Esophagus squamous epithelium (tissue), 4 donors: ENCODE results near the gene LDB2.

Experiments used
- CTCF ChIP-seq, 6 experiments: fragments of 450-650 bp in 4 of 6; fragments of 200-600 bp in 2 of 6; sonication (generic) in 2 of 6; IDR thresholded peaks; one replicate each; pipeline ENCODE4 v1.5.1; 2016 to 2019; ENCODE audit warnings: antibody characterized with exemption in 6 of 6, mild to moderate bottlenecking in 4 of 6, moderate library complexity in 4 of 6
- POLR2A ChIP-seq, 4 donors: fragments of 450-650 bp; IDR thresholded peaks; one replicate each; pipeline ENCODE4 v1.6.1; 2017; ENCODE audit warnings: antibody characterized with exemption in 4 of 4, mild to moderate bottlenecking in 4 of 4, moderate library complexity in 3 of 4

- TF ChIP-seq CTCF (IDR thresholded peaks at IDR 0.05) = no peak
- no peak for TF ChIP-seq POLR2A (IDR thresholded peaks at IDR 0.05)
Observed at GRCh38 chr4:16812041-16812440, 86.4 kb downstream of the LDB2 start.
